Hepatocyte (in vitro differentiated cells): Measurements from ENCODE around the gene PLCL1.

Experiments used
- CTCF ChIP-seq: fragments of 200-600 bp; sonication (generic); IDR thresholded peaks from 2 replicates; pipeline ENCODE4 v1.5.1; 2016; ENCODE audit warnings: antibody characterized with exemption, mild to moderate bottlenecking; ENCODE audit not compliant: poor library complexity
- EZH2 ChIP-seq: fragments of 200-600 bp; sonication (generic); IDR thresholded peaks from 2 replicates; pipeline ENCODE4 v1.6.1; 2016; ENCODE audit warnings: antibody characterized with exemption, mild to moderate bottlenecking, borderline replicate concordance
- EZH2phosphoT487 ChIP-seq: fragments of 200-600 bp; sonication (generic); IDR thresholded peaks from one replicate; pipeline ENCODE4 v1.6.1; 2018; ENCODE audit warnings: antibody characterized with exemption, mild to moderate bottlenecking, low read depth, moderate library complexity; ENCODE audit not compliant: unreplicated experiment, severe bottlenecking

- TF ChIP-seq CTCF: no peak
- TF ChIP-seq EZH2: no peak
- no peak for TF ChIP-seq EZH2phosphoT487
Observed at GRCh38 chr2:198187841-198188240, 383.4 kb downstream of the PLCL1 start.
